Kidney (tissue), 14 donors: Measurements from ENCODE around the gene TESMIN. TPM values are rescaled to one million over a fixed set of nuclear protein-coding genes. Genes with fewer than 3 reads are reported as not detected.

Experiments
- DNase-seq, 5 donors: peaks; one replicate each; pipeline ENCODE4 v3.0.0-alpha.2; 2013 to 2020
- FAIRE-seq: peaks from 2 replicates; lab custom pipeline; 2012; peaks lifted over from hg19 to GRCh38; lab: Jason Lieb, UNC
- H3K27ac ChIP-seq, 2 donors: one replicate each; pipeline ENCODE4 v1.7.0; 2013; ENCODE audit warnings: low read depth in 2 of 2, low read length in 2 of 2, inconsistent platforms in 1 of 2
- H3K27me3 ChIP-seq: one replicate; pipeline ENCODE4 v1.7.1; 2013; ENCODE audit warnings: low read length, inconsistent platforms; ENCODE audit not compliant: control insufficient read depth, insufficient read depth
- H3K36me3 ChIP-seq, 3 donors: one replicate each; pipeline versions ENCODE4 v1.7.0 to v1.7.1; 2013; ENCODE audit warnings: low read length in 3 of 3, control low read depth in 1 of 3, inconsistent platforms in 1 of 3; ENCODE audit not compliant: insufficient read depth in 3 of 3, control insufficient read depth in 2 of 3
- H3K4me1 ChIP-seq, 3 donors: one replicate each; pipeline versions ENCODE4 v1.7.0 to v1.7.1; 2013; ENCODE audit warnings: low read length in 3 of 3, inconsistent platforms in 1 of 3, low read depth in 1 of 3; ENCODE audit not compliant: control insufficient read depth in 2 of 3, insufficient read depth in 2 of 3
- H3K4me3 ChIP-seq, 3 donors: one replicate each; pipeline versions ENCODE4 v1.7.0 to v1.8.1; 2013; ENCODE audit warnings: low read length in 3 of 3, control low read depth in 1 of 3, inconsistent platforms in 1 of 3
- H3K9ac ChIP-seq, 3 donors: one replicate each; pipeline versions ENCODE4 v1.7.0 to v1.7.1; 2013; ENCODE audit warnings: low read length in 3 of 3, control low read depth in 1 of 3, inconsistent platforms in 1 of 3
- H3K9me3 ChIP-seq, 3 donors: one replicate each; pipeline versions ENCODE4 v1.7.0 to v1.7.1; 2013; ENCODE audit warnings: low read length in 3 of 3, control low read depth in 1 of 3, inconsistent platforms in 1 of 3; ENCODE audit not compliant: control insufficient read depth in 2 of 3, insufficient read depth in 1 of 3
- CTCF ChIP-seq: IDR thresholded peaks from 3 replicates; pipeline ENCODE4 v1.5.1; 2012; ENCODE audit warnings: mild to moderate bottlenecking, moderate library complexity, borderline replicate concordance; ENCODE audit not compliant: insufficient read depth; ENCODE audit errors: extremely low read depth
- intact Hi-C: fragments of 100-400 bp; cut with DNase I; formaldehyde crosslinking; loops from one replicate; pipeline ENCODE4 v1.11.1; 2022
- polyA plus RNA-seq: library from polyadenylated mRNA; stranded (reverse); fragments of 350-450 nt; fragmentation: Illumina TruSeq; extraction: RNeasy Lipid Tissue Mini Kit (QIAGEN cat#74804); gene quantifications from one replicate; pipeline ENCODE4 v1.2.3, GENCODE V29; 2014; ENCODE audit warnings: low read depth, low replicate concordance; ENCODE audit not compliant: insufficient read depth
- total RNA-seq: library from RNA; stranded (reverse); fragmentation: NEBNext Ultra II Directional; extraction: Animal tissue kit (Norgen Biotek cat#: 25700); gene quantifications from one replicate; pipeline ENCODE4 v1.2.1, GENCODE V29; 2021
- donor health status: control.
- donor health status: control.
- donor health status: control.
- donor health status: control.
- donor health status: control.
- donor health status: DM: yes; HTN: yes; CAD: no.
- donor health status: Normal renal cell carcinoma (clear cell type).

The TESMIN gene
- total and polyA plus RNA-seq, 2 donors from 2014 or later: 3.8 to 8.7 TPM

- FAIRE-seq: no peak
- TF ChIP-seq CTCF: no peak
- Histone ChIP-seq H3K9ac (no peak overlapping the region), H3K27me3 (no peaks in the 10 kb centered on the region), H3K36me3 (peaks cover 0 to 32% (median 25%) of the 10 kb centered on the region in 3 donors), H3K27ac (no peak overlapping the region), H3K4me3 (no peak overlapping the region), H3K4me1 (no peaks in the 10 kb centered on the region), H3K9me3 (no peaks in the 10 kb centered on the region)
- DNase-seq: no peak
- intact Hi-C loops: no loop called here
Observed at GRCh38 chr11:68762481-68762880, 11.2 kb upstream of the TESMIN start.

GRCh38 chr11:68761801-68762200 lies 10.5 kb upstream of the TESMIN start:
- H3K9me3 ChIP-seq: no peaks in the 10 kb centered on the region
- H3K27me3 ChIP-seq: no peaks in the 10 kb centered on the region
- FAIRE-seq (no peak), DNase-seq (no peak)
- no peak overlapping the region for H3K9ac ChIP-seq
- H3K4me1 ChIP-seq: no peaks in the 10 kb centered on the region
- TF ChIP-seq CTCF: no peak
- intact Hi-C loops: no loop called here
- peaks cover 3 to 37% (median 31%) of the 10 kb centered on the region in 3 donors for H3K36me3 ChIP-seq
- no peak overlapping the region for H3K27ac ChIP-seq
- no peak overlapping the region for H3K4me3 ChIP-seq

GRCh38 chr11:68759991-68760390 lies 8.7 kb upstream of the TESMIN start:
- Histone ChIP-seq H3K27ac (no peak overlapping the region), H3K36me3 (peaks cover 3 to 43% (median 34%) of the 10 kb centered on the region in 3 donors), H3K27me3 (no peaks in the 10 kb centered on the region), H3K4me1 (no peaks in the 10 kb centered on the region), H3K9me3 (no peaks in the 10 kb centered on the region), H3K4me3 (no peak overlapping the region), H3K9ac (no peak overlapping the region)
- TF ChIP-seq CTCF: no peak
- intact Hi-C loops: no loop called here
- no peak for DNase-seq
- no peak for FAIRE-seq

GRCh38 chr11:68757711-68758110 lies 6.4 kb upstream of the TESMIN start:
- TF ChIP-seq CTCF: no peak
- Histone ChIP-seq H3K27me3 (no peaks in the 10 kb centered on the region), H3K36me3 (peaks cover 3 to 47% (median 34%) of the 10 kb centered on the region in 3 donors), H3K4me3 (no peak overlapping the region), H3K27ac (no peak overlapping the region), H3K9me3 (no peaks in the 10 kb centered on the region), H3K9ac (no peak overlapping the region), H3K4me1 (no peaks in the 10 kb centered on the region)
- no peak for FAIRE-seq
- intact Hi-C loops: no loop called here
- DNase-seq: no peak
